ENCODE results near the gene KIRREL3. TPM values are rescaled to one million over a fixed set of nuclear protein-coding genes. Genes with fewer than 3 reads are reported as not detected.

Gene KIRREL3
- total and polyA plus RNA-seq, 2 donors (not counting 3 experiments of a cell fraction or from before 2014, with no cell fraction given) = not detected

GRCh38 chr11:126951465-126951864 lies 49.1 kb downstream of the KIRREL3 start:
- TF ChIP-seq FOS (IDR thresholded peaks at IDR 0.05; ENCODE audit: borderline replicate concordance, insufficient read depth, low read length) (no peak), MAX (IDR thresholded peaks at IDR 0.05; ENCODE audit: insufficient read depth, insufficient read length) (no peak), JUN (IDR thresholded peaks at IDR 0.05; ENCODE audit: borderline replicate concordance, insufficient read depth, insufficient read length, low read depth) (no peak), POLR2A (IDR thresholded peaks at IDR 0.05; ENCODE audit: low read depth, low read length) (no peak), EZH2 (IDR thresholded peaks at IDR 0.05; ENCODE audit: borderline replicate concordance, low read depth, low read length, severe bottlenecking) (no peak)
- Histone ChIP-seq H2AFZ (ENCODE audit: low read depth, low read length) (no peak overlapping the region), H3K9ac (replicated peaks; ENCODE audit: extremely low read depth, insufficient read depth, low read length) (no peak overlapping the region), H3K79me2 (ENCODE audit: control insufficient read depth, insufficient read depth, low read length) (no peaks in the 10 kb centered on the region), H3K27me3 (ENCODE audit: control insufficient read depth in 2 of 2, insufficient read depth in 2 of 2, low read length in 2 of 2) (no peaks in the 10 kb centered on the region), H3K36me3 (ENCODE audit: control insufficient read depth in 2 of 2, extremely low read depth in 1 of 2, insufficient read depth in 2 of 2, low read length in 2 of 2) (no peaks in the 10 kb centered on the region), H3K4me2 (ENCODE audit: insufficient read depth, low read length) (no peak overlapping the region), H3K9me1 (replicated peaks; ENCODE audit: control insufficient read depth, extremely low read depth, insufficient read depth, low read length) (no peaks in the 10 kb centered on the region), H4K20me1 (replicated peaks; ENCODE audit: control insufficient read depth, extremely low read depth, insufficient read depth, low read length) (no peaks in the 10 kb centered on the region), H3K9me3 (replicated peaks; ENCODE audit: control insufficient read depth, insufficient read depth, low read length) (peaks cover 4% of the 10 kb centered on the region), H3K27ac (ENCODE audit: insufficient read depth, low read depth, low read length) (no peak overlapping the region), H3K4me1 (ENCODE audit: control insufficient read depth, extremely low read depth, insufficient read depth, low read length) (no peaks in the 10 kb centered on the region), H3K4me3 (replicated peaks in 1 of 3; ENCODE audit: insufficient read depth in 1 of 3, low read depth in 1 of 3, low read length in 3 of 3) (no peak overlapping the region)
- intact Hi-C loops (cut with micrococcal nuclease) (no loop called here), dilution Hi-C loops (cut with MboI; ENCODE audit: extremely low pct_ligation_motif_present, low sequenced_read_pairs) (no loop called here)
- ChIA-PET CTCF (no interaction called here), POLR2A (no interaction called here)
- FAIRE-seq (no peak), DNase-seq (ENCODE audit: low read depth, low spot score) (no peak)
- no TSS peak for BruUV-seq (replicated peaks)

DNA sequence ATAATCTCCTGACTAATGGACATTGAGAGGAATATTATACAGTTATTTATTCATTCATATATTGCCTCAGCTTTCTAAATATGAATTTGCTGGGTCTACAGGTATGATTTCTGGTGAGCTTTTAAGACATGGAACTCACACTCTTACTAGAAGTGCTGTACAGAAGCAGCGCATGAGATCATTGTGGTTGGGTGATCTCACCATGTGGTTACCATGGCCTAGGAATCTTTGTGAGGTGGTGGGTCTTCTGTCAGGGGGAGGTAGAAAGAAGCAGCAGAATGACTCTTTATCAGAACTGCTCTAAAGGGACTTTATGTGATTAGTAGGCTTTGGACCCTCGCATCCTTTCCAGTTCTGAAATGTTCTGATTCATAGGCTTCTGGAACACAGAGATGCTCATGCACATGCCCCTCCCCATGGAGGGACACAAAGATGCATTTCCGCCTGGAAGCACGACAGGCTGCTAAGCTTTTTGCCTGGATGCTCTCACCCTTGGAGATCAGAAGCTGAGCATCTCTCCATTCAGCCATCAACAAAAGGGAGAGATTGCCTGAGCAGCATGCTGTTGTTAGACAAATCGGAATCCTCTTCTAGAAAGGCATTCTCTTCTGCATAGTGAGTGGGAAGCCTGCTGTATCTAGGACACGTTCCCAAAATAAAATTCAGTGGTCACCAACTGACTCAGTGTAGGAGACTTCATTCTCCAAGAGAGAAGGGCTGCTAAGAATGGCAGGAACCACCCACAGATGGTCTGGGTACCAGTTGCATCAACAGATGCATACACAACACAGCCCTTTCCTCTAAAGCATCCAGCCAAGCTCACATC lies 51.3 kb downstream of the KIRREL3 start:
- DNase-seq (ENCODE audit: low read depth, low spot score) = no peak
- ChIA-PET CTCF (no interaction called here), POLR2A (no interaction called here)
- Histone ChIP-seq H3K27ac (ENCODE audit: insufficient read depth, low read depth, low read length) (no peak overlapping the region), H2AFZ (ENCODE audit: low read depth, low read length) (no peak overlapping the region), H3K36me3 (ENCODE audit: control insufficient read depth in 2 of 2, extremely low read depth in 1 of 2, insufficient read depth in 2 of 2, low read length in 2 of 2) (no peaks in the 10 kb centered on the region), H3K9ac (replicated peaks; ENCODE audit: extremely low read depth, insufficient read depth, low read length) (no peak overlapping the region), H3K27me3 (ENCODE audit: control insufficient read depth in 2 of 2, insufficient read depth in 2 of 2, low read length in 2 of 2) (no peaks in the 10 kb centered on the region), H3K79me2 (ENCODE audit: control insufficient read depth, insufficient read depth, low read length) (no peaks in the 10 kb centered on the region), H4K20me1 (replicated peaks; ENCODE audit: control insufficient read depth, extremely low read depth, insufficient read depth, low read length) (no peaks in the 10 kb centered on the region), H3K4me3 (replicated peaks in 1 of 3; ENCODE audit: insufficient read depth in 1 of 3, low read depth in 1 of 3, low read length in 3 of 3) (no peak overlapping the region), H3K4me1 (ENCODE audit: control insufficient read depth, extremely low read depth, insufficient read depth, low read length) (no peaks in the 10 kb centered on the region), H3K9me1 (replicated peaks; ENCODE audit: control insufficient read depth, extremely low read depth, insufficient read depth, low read length) (no peaks in the 10 kb centered on the region), H3K9me3 (replicated peaks; ENCODE audit: control insufficient read depth, insufficient read depth, low read length) (peaks cover 2% of the 10 kb centered on the region), H3K4me2 (ENCODE audit: insufficient read depth, low read length) (no peak overlapping the region)
- intact Hi-C loops (cut with micrococcal nuclease) = no loop called here
- no TSS peak for BruUV-seq (replicated peaks)
- TF ChIP-seq CTCF (IDR thresholded peaks at IDR 0.05; ENCODE audit: extremely low read depth in 1 of 2, insufficient read depth in 1 of 2, low read depth in 1 of 2, low read length in 2 of 2) (no peak), FOS (IDR thresholded peaks at IDR 0.05; ENCODE audit: borderline replicate concordance, insufficient read depth, low read length) (no peak), POLR2AphosphoS5 (IDR thresholded peaks at IDR 0.05; ENCODE audit: insufficient read depth, low read depth, low read length) (no peak), GATA2 (IDR thresholded peaks at IDR 0.05; ENCODE audit: insufficient read depth, insufficient read length, low read depth, low read length) (no peak), POLR2A (IDR thresholded peaks at IDR 0.05; ENCODE audit: low read depth, low read length) (no peak), EZH2 (IDR thresholded peaks at IDR 0.05; ENCODE audit: borderline replicate concordance, low read depth, low read length, severe bottlenecking) (no peak), JUN (IDR thresholded peaks at IDR 0.05; ENCODE audit: borderline replicate concordance, insufficient read depth, insufficient read length, low read depth) (no peak), MYC (IDR thresholded peaks at IDR 0.05; ENCODE audit: low read depth, low read length) (no peak), MAX (IDR thresholded peaks at IDR 0.05; ENCODE audit: insufficient read depth, insufficient read length) (no peak)
- dilution Hi-C loops (cut with MboI; ENCODE audit: extremely low pct_ligation_motif_present, low sequenced_read_pairs) = no loop called here
- no peak for FAIRE-seq

Measured in endothelial cell of umbilical vein (primary cell).